Measurements from ENCODE around the gene MED27.

DNA sequence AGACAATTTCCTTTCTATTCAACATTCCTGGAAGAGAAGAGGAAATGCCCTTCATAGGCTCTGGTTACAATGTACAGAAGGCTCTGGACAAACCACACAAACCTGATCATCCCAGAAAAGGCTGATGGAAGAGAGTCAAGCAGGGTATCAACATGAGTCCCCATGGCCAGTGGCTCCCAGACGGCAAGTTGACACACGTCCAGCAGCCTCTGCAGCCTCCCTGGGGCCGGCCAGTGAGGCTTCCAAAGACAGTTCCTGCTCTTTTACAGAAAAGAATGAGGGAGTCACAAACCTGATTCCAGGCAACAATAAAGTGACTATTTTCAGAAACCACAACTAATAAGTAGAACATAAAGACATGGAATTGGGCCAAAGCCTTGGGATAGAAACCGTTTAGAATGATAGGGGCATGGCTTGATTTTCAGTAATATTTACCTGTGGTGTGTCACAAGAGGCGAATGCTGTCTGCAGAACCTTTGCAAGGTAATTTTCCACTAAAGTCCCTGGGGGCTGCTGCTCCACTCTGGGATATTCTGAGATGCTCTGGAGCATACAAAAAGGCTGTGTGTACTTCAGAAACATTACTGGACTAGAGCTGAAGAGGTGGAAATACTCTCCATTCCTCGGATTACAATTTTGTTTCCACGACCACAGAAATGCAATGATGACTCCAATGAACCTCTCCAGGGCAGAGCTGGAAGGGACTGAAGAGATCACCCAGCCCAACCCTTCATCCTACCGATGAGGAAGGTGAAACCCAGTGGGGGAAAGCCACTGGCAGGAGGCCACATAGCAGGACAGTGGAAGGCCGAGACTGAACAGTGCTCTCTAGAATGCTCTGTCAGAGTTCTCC is 10.4 kb downstream of the MED27 start:
- no peak for TF ChIP-seq SRF (IDR thresholded peaks at IDR 0.05; ENCODE audit: low read depth, low read length)
- no peak for TF ChIP-seq ATF7 (IDR thresholded peaks at IDR 0.05)
- TF ChIP-seq ATF7 (CRISPR knock-in tag; IDR thresholded peaks at IDR 0.05): no peak
- no peak for TF ChIP-seq ELF3 (CRISPR knock-in tag; IDR thresholded peaks at IDR 0.05)
